ENCODE data around the gene ATG10.

Gene ATG10

DNA sequence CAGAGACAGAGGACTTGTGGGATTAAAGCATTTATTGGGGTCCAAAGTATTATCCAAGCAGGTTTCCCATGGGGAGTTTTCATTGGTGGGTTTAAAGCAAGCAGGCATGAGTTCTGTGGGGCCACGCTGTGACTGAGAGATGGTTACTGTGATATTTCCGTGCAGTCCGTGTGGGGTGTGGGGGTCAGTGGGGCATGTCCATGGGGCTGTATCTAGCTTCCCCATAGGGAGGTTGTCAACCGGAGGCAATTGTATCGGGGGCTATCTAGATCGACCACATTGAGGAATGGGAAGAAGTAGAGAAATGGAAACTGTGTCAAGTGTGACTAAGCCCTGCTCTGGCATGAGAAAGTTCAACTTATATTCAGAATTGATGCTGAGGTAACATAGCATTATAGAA, 313.4 kb downstream of the ATG10 start:
- DNase-seq = no peak
- in situ Hi-C loops (cut with MboI; ENCODE audit: low pct_unique_long_range_greater_than_20kb, low sequenced_read_pairs) = no loop called here

DNA sequence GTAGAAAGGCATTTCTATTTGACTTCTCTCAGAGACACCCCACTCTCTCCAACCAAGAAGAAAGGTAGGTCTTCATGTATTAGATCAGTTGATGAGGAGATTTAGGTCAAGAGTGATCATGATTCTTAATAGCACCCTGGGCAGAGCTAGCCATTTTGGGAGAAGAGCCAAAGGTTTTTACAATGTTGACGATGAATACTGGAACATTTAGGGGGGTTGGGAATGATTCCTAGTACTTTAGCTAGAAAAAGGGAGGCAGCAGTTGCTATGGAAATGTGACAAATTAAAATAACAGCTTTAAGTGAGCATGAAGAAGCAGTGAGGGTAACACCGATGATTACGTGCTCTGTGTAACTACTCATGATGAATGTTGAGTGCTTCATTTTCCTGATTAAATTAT, 315.8 kb downstream of the ATG10 start:
- DNase-seq = no peak
- in situ Hi-C loops (cut with MboI; ENCODE audit: low pct_unique_long_range_greater_than_20kb, low sequenced_read_pairs) = no loop called here

GRCh38 chr5:82290005-82290404, 318.2 kb downstream of the ATG10 start:
- in situ Hi-C loops (cut with MboI; ENCODE audit: low pct_unique_long_range_greater_than_20kb, low sequenced_read_pairs) = no loop called here

GRCh38 chr5:82290908-82291307, 319.1 kb downstream of the ATG10 start:
- no peak for DNase-seq
- in situ Hi-C loops (cut with MboI; ENCODE audit: low pct_unique_long_range_greater_than_20kb, low sequenced_read_pairs) = no loop called here

More at GRCh38 chr5:82290005-82290404, 318.2 kb downstream of the ATG10 start:
- no peak for DNase-seq

- in situ Hi-C loops (cut with MboI; ENCODE audit: low pct_unique_long_range_greater_than_20kb, low sequenced_read_pairs) = no loop called here
- no peak for DNase-seq
Observed at GRCh38 chr5:82291420-82291819, 319.6 kb downstream of the ATG10 start.

DNA sequence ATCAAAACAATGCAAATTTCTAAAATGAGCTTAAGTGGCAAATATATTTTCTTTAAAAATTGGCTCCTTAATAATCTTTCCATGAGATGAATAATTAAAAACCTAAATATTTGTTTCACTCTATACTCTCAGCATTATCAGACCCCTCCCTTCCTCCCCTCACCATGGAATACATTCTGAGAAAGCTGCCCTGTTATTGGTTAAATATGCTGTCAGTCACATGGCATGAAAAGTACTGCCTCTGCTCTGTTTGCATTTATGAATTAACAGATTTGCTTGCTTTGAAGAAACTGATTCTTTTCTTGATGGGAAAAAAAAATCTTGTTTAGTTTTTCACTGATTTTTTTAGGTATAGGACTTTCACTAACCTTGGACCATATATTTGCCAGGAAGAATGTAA, 323.3 kb downstream of the ATG10 start:
- in situ Hi-C loops (cut with MboI; ENCODE audit: low pct_unique_long_range_greater_than_20kb, low sequenced_read_pairs) = no loop called here
- DNase-seq = no peak

- no peak for DNase-seq
- in situ Hi-C loops (cut with MboI; ENCODE audit: low pct_unique_long_range_greater_than_20kb, low sequenced_read_pairs) = no loop called here
Observed at GRCh38 chr5:82295959-82296531, 324.2 kb downstream of the ATG10 start.

GRCh38 chr5:82296929-82297328, 325.1 kb downstream of the ATG10 start:
- in situ Hi-C loops (cut with MboI; ENCODE audit: low pct_unique_long_range_greater_than_20kb, low sequenced_read_pairs) = no loop called here
- no peak for DNase-seq

DNA sequence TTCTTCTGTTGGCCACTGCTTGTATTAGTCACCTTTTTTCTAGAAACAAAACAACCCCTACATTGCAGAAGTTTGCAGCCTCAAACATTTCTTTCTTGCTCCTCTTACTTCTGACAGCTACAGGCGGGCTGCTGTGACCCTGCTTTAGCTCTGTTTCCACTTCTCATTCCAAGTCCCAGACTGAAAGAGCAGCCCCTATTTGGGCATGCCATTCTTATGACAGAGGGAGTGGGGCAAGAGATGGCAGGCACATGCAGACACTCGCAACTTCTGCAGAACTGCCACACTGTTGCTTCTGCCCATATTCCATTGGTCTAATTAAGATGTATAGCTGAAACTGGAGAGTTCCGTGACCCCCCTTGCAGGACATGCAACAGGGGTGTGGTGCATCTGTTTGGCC, 325.9 kb downstream of the ATG10 start:
- DNase-seq = no peak
- in situ Hi-C loops (cut with MboI; ENCODE audit: low pct_unique_long_range_greater_than_20kb, low sequenced_read_pairs) = no loop called here

- in situ Hi-C loops (cut with MboI; ENCODE audit: low pct_unique_long_range_greater_than_20kb, low sequenced_read_pairs) = no loop called here
- no peak for DNase-seq
Observed at GRCh38 chr5:82298668-82299067, 326.8 kb downstream of the ATG10 start.

- in situ Hi-C loops (cut with MboI; ENCODE audit: low pct_unique_long_range_greater_than_20kb, low sequenced_read_pairs) = no loop called here
- DNase-seq = no peak
Observed at GRCh38 chr5:82301190-82301589, 329.4 kb downstream of the ATG10 start.

Measured in KBM-7 (cell line).